Upper lobe of left lung (tissue), 6 donors: ENCODE measurements around the gene NFKBIL1. TPM values are rescaled to one million over a fixed set of nuclear protein-coding genes. Genes with fewer than 3 reads are reported as not detected.

Experiments
- ATAC-seq, 2 donors: fragments of 200-7000 bp; cut with Tn5 transposase; one replicate each; pipeline ENCODE4 v1.9.1; 2022; ENCODE audit warnings: mild to moderate bottlenecking in 2 of 2, moderate library complexity in 2 of 2; ENCODE audit not compliant: low FRiP score in 2 of 2
- DNase-seq, 2 donors: peaks; one replicate each; pipeline ENCODE4 v3.0.0-alpha.2; 2019 to 2020
- H3K27ac ChIP-seq, 4 donors: fragments of 200-600 bp; sonication (generic); one replicate each; pipeline ENCODE4 v1.5.1; 2016 to 2019
- H3K27me3 ChIP-seq, 4 donors: fragments of 200-600 bp; sonication (generic); one replicate each; pipeline ENCODE4 v1.5.1; 2017 to 2019
- H3K36me3 ChIP-seq, 4 donors: fragments of 200-600 bp; sonication (generic); one replicate each; pipeline ENCODE4 v1.5.1; 2016 to 2019
- H3K4me1 ChIP-seq, 4 donors: fragments of 200-600 bp; sonication (generic); one replicate each; pipeline ENCODE4 v1.5.1; 2018 to 2019
- H3K4me3 ChIP-seq, 4 donors: fragments of 200-600 bp; sonication (generic); one replicate each; pipeline ENCODE4 v1.5.1; 2017 to 2019; ENCODE audit warnings: mild to moderate bottlenecking in 2 of 4, moderate library complexity in 1 of 4
- H3K9me3 ChIP-seq, 4 donors: fragments of 200-600 bp; sonication (generic); one replicate each; pipeline ENCODE4 v1.5.1; 2018 to 2019
- CTCF ChIP-seq, 6 experiments: fragments of 450-650 bp in 4 of 6; fragments of 200-600 bp in 2 of 6; sonication (generic) in 2 of 6; IDR thresholded peaks; one replicate each; pipeline ENCODE4 v1.5.1; 2016 to 2019; ENCODE audit warnings: antibody characterized with exemption in 6 of 6
- EP300 ChIP-seq, 4 donors: sonication (generic); formaldehyde crosslinking; IDR thresholded peaks; one replicate each; pipeline ENCODE4 v1.5.1; 2017; ENCODE audit warnings: antibody characterized with exemption in 4 of 4, control low read depth in 2 of 4
- POLR2A ChIP-seq, 4 donors: fragments of 450-650 bp; IDR thresholded peaks; one replicate each; pipeline ENCODE4 v1.5.1; 2016 to 2017; ENCODE audit warnings: antibody characterized with exemption in 4 of 4, mild to moderate bottlenecking in 2 of 4
- POLR2AphosphoS5 ChIP-seq, 2 donors: sonication (generic); formaldehyde crosslinking; IDR thresholded peaks; one replicate each; pipeline ENCODE4 v1.5.1; 2017; ENCODE audit warnings: antibody characterized with exemption in 2 of 2
- WGBS, 2 donors: methylation state at CpG; one replicate each; pipeline ENCODE4 v1.1.5; 2017 to 2018; 5-methylcytosine and 5-hydroxymethylcytosine counted together
- total RNA-seq, 6 donors: library from RNA; depleted of rRNA in 4 of 6; stranded (reverse); fragments of >200 nt in 4 of 6; gene quantifications; one replicate each; pipeline versions ENCODE4 v1.1.0 to v1.2.1, GENCODE V29; 2016 to 2021
- donor health status: DM: no; HTN: no; CAD: no; lungs with moderate emphysema.
- donor health status: DM: no; HTN: yes; CAD: no; lungs with severe emphysema.

Gene NFKBIL1
- total RNA-seq, 6 donors from 2014 or later, result 18.2 to 45.1 (median 23.8) TPM

- TF ChIP-seq CTCF (IDR thresholded peaks at IDR 0.05) (no peak), POLR2A (IDR thresholded peaks at IDR 0.05) (no peak), POLR2AphosphoS5 (IDR thresholded peaks at IDR 0.05) (no peak), EP300 (IDR thresholded peaks at IDR 0.05) (no peak)
- H3K27ac ChIP-seq, result peak overlapping the region in 2 of 4 donors; percentile 52 to 68
- no peaks in the 10 kb centered on the region for H3K27me3 ChIP-seq
- ATAC-seq (peak in 1 of 2 donors; percentile 34), DNase-seq (no peak)
- peaks cover 9 to 22% (median 16%) of the 10 kb centered on the region in 4 donors for H3K36me3 ChIP-seq
- no peak overlapping the region for H3K4me3 ChIP-seq
- no peaks in the 10 kb centered on the region for H3K9me3 ChIP-seq
- 68 to 70% methylated on average over 4 of the region's 4 CpGs for WGBS, 2 donors
- peaks cover 0 to 12% (median 3%) of the 10 kb centered on the region in 4 donors for H3K4me1 ChIP-seq
These were observed 21.3 kb upstream of the NFKBIL1 start for GRCh38 chr6:31525932-31526591.

DNA sequence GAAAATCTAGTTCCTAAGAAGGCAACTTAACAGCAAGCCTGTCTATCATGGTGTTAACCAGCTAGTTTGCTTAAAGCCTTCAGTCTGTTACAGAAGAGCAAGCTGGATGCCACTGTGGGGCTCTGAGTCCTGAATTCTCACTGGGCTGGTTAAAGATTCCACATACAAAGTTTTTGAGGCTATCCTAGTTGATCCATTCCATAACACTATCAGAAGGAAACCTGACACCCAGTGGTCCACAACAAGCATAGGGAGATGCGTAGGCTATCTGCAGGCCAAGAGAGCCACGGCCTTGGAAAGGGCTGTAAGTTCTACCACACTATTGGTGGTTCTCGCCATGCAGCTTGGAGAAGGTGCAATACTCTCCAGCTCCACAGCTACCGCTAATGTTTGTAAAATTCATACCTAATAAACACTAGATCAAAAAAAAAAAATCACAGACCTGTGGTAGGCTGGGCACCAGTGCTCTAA, 19.1 kb upstream of the NFKBIL1 start:
- DNase-seq, result no peak
- H3K27ac ChIP-seq, result no peak overlapping the region
- H3K27me3 ChIP-seq, result no peaks in the 10 kb centered on the region
- WGBS, 2 donors, result 94% methylated on average over 4 of the region's 4 CpGs
- H3K36me3 ChIP-seq, result peaks cover 19 to 45% (median 38%) of the 10 kb centered on the region in 4 donors
- peak in 1 of 2 donors; percentile 29 for ATAC-seq
- no peaks in the 10 kb centered on the region for H3K9me3 ChIP-seq
- no peak overlapping the region for H3K4me3 ChIP-seq
- TF ChIP-seq POLR2AphosphoS5 (IDR thresholded peaks at IDR 0.05) (no peak), CTCF (IDR thresholded peaks at IDR 0.05) (no peak), EP300 (IDR thresholded peaks at IDR 0.05) (no peak), POLR2A (IDR thresholded peaks at IDR 0.05) (no peak)
- peaks cover 0 to 12% (median 3%) of the 10 kb centered on the region in 4 donors for H3K4me1 ChIP-seq

GRCh38 chr6:31528821-31529328, 18.5 kb upstream of the NFKBIL1 start, which contains the start of gene MCCD1:
Gene MCCD1, plus strand, starts transcription at chr6:31528962. Its CDS starts 53 bp downstream, at chr6:31529015.
- H3K4me1 ChIP-seq, result peaks cover 0 to 12% (median 3%) of the 10 kb centered on the region in 4 donors
- H3K27me3 ChIP-seq, result no peaks in the 10 kb centered on the region
- no peaks in the 10 kb centered on the region for H3K9me3 ChIP-seq
- WGBS, 2 donors, result 68 to 82% methylated on average over 2 to 7 of the region's 7 CpGs
- no peak for TF ChIP-seq EP300 (IDR thresholded peaks at IDR 0.05)
- no peak for TF ChIP-seq POLR2AphosphoS5 (IDR thresholded peaks at IDR 0.05)
- peak in 1 of 2 donors; percentile 50 for DNase-seq
- no peak within 1 kb of the TSS for H3K4me3 ChIP-seq
- no peak within 1 kb of the TSS for H3K27ac ChIP-seq
- peaks cover 23 to 50% (median 44%) of the 10 kb centered on the region in 4 donors for H3K36me3 ChIP-seq
- ATAC-seq, result peak; percentile 40 to 54

- TF ChIP-seq POLR2A (IDR thresholded peaks at IDR 0.05) (peak in 1 of 4 donors; percentile 7), EP300 (IDR thresholded peaks at IDR 0.05) (no peak)
- Histone ChIP-seq H3K27me3 (no peaks in the 10 kb centered on the region), H3K9me3 (no peaks in the 10 kb centered on the region), H3K4me3 (no peak overlapping the region), H3K27ac (no peak overlapping the region), H3K36me3 (peaks cover 29 to 57% (median 50%) of the 10 kb centered on the region in 4 donors), H3K4me1 (peaks cover 0 to 12% (median 3%) of the 10 kb centered on the region in 4 donors)
- ATAC-seq, result peak in 1 of 2 donors; percentile 28
- WGBS, 2 donors, result 53 to 61% methylated on average over 10 to 12 of the region's 12 CpGs
- DNase-seq, result no peak
These were observed 17.9 kb upstream of the NFKBIL1 start for GRCh38 chr6:31529329-31530150.

DNA sequence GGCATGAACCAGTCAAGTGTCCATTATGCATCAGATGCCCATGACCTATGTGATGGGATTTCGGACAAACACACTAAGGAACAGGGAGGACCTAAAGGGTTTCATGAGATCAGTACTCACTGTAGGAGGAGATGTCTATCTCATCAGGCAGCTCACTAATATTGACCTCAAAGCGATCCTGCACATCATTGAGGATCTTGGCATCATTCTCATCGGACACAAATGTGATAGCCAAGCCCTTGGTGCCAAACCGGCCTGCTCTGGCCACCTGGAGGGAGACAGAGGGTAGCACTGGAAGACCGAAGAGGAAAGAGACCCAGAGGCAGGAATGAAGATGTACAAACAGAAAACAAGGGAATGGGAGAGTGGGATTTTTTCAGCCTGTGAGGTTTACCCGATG, 16.7 kb upstream of the NFKBIL1 start:
- no peaks in the 10 kb centered on the region for H3K9me3 ChIP-seq
- ATAC-seq (no peak), DNase-seq (no peak)
- TF ChIP-seq EP300 (IDR thresholded peaks at IDR 0.05) (no peak), POLR2AphosphoS5 (IDR thresholded peaks at IDR 0.05) (no peak)
- peaks cover 0 to 11% (median 2%) of the 10 kb centered on the region in 4 donors for H3K4me1 ChIP-seq
- H3K4me3 ChIP-seq, result no peak overlapping the region
- H3K27ac ChIP-seq, result no peak overlapping the region
- H3K27me3 ChIP-seq, result no peaks in the 10 kb centered on the region
- peaks cover 40 to 68% (median 61%) of the 10 kb centered on the region in 4 donors for H3K36me3 ChIP-seq
- 64 to 94% methylated on average over 5 to 6 of the region's 6 CpGs for WGBS, 2 donors

GRCh38 chr6:31531162-31531561, 16.2 kb upstream of the NFKBIL1 start:
- H3K9me3 ChIP-seq, result no peaks in the 10 kb centered on the region
- no peak for ATAC-seq
- TF ChIP-seq POLR2AphosphoS5 (IDR thresholded peaks at IDR 0.05), result no peak
- TF ChIP-seq EP300 (IDR thresholded peaks at IDR 0.05), result no peak
- TF ChIP-seq CTCF (IDR thresholded peaks at IDR 0.05), result no peak
- no peak for TF ChIP-seq POLR2A (IDR thresholded peaks at IDR 0.05)
- no peak for DNase-seq
- 93 to 95% methylated on average over 7 of the region's 7 CpGs for WGBS, 2 donors
- no peak overlapping the region for H3K27ac ChIP-seq
- peaks cover 0 to 6% (median 0%) of the 10 kb centered on the region in 4 donors for H3K4me1 ChIP-seq
- H3K27me3 ChIP-seq, result no peaks in the 10 kb centered on the region
- peaks cover 45 to 73% (median 66%) of the 10 kb centered on the region in 4 donors for H3K36me3 ChIP-seq
- no peak overlapping the region for H3K4me3 ChIP-seq
